ENCODE results near the gene ILDR2.

DNA sequence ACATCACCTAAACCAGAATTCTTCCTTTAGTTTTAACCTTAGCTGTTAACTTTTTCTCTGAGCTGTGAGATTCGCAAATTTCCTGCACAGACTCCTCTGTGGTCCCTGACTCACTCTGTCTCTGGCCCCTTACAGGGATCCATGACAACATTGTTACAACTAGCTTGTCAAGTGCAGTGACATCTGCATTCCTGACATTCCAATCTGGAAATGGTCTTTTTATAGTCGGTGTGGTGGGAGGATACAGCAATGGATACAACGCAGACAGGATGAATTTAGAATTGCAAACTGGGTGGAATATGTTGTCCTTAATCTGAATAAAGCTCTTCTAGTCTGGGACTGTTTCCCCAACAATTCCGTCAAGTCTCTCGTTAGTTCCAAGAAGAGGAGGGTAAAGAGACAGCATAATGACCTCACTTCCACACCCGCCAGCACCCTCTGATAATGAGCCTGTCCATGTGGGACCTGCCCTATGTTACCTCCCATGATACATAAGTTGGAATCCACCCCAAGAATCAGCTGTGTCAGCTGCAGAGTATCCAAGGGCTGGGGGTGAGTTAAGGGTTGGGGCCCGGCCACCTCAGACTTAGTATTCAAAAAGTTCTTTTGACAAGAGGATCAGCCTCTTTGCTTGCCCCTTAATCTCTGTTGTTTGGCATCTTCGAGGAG, 49.4 kb downstream of the ILDR2 start:
- no peak for TF ChIP-seq CTCF (conservative IDR thresholded peaks at IDR 0.05; ENCODE audit: low read depth, low read length)
- no peak for TF ChIP-seq EZH2 (IDR thresholded peaks at IDR 0.05; ENCODE audit: borderline replicate concordance, low read depth, low read length, poor library complexity, severe bottlenecking)

All from A673 (cell line).